Ishikawa (cell line): ENCODE results near the gene CYYR1.

ENCODE experiments used
- EGR1 ChIP-seq: IDR thresholded peaks from 2 replicates; pipeline ENCODE4 v1.6.1; 2012
- TCF12 ChIP-seq: IDR thresholded peaks from 2 replicates; pipeline ENCODE4 v1.6.1; 2012; ENCODE audit warnings: low read depth
- USF1 ChIP-seq: IDR thresholded peaks from 2 replicates; pipeline ENCODE4 v1.6.1; 2012

GRCh38 chr21:26528882-26529281 is 44.2 kb downstream of the CYYR1 start:
- TF ChIP-seq USF1 (no peak), TCF12 (no peak), EGR1 (no peak)
